ENCODE data around the gene DTNB. TPM values are rescaled to one million over a fixed set of nuclear protein-coding genes. Genes with fewer than 3 reads are reported as not detected.

Gene DTNB
- total RNA-seq, 4 donors from 2014 or later = 5.2 to 9.9 (median 9.2) TPM

DNA sequence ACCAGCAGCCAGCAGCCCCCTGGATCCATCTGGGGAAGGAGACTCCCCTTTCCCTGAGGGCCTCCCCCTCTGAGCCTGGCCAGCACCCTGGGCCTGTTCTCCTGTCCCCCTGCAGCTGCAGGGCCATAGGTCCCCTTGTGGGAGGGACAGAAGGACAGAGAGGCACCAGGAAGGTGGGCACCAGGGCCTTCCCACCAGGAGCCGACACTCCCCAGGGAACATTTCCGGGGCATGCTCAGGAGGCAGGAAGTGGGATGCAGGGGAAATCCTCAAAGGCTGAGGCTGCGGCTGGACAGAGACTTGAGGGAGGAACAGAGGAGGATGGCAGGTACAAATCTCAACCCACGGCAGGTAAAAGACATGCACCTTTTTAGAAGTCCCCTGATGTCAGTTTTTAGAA lies 317.3 kb downstream of the DTNB start:
- TF ChIP-seq, protein P1, sequence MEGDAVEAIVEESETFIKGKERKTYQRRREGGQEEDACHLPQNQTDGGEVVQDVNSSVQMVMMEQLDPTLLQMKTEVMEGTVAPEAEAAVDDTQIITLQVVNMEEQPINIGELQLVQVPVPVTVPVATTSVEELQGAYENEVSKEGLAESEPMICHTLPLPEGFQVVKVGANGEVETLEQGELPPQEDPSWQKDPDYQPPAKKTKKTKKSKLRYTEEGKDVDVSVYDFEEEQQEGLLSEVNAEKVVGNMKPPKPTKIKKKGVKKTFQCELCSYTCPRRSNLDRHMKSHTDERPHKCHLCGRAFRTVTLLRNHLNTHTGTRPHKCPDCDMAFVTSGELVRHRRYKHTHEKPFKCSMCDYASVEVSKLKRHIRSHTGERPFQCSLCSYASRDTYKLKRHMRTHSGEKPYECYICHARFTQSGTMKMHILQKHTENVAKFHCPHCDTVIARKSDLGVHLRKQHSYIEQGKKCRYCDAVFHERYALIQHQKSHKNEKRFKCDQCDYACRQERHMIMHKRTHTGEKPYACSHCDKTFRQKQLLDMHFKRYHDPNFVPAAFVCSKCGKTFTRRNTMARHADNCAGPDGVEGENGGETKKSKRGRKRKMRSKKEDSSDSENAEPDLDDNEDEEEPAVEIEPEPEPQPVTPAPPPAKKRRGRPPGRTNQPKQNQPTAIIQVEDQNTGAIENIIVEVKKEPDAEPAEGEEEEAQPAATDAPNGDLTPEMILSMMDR (IDR thresholded peaks at IDR 0.05) = no peak
- ATAC-seq (ENCODE audit: low FRiP score) = no peak

GRCh38 chr2:25355270-25355669 lies 318.1 kb downstream of the DTNB start:
- DNase-seq (ENCODE audit: low spot score) = no peak
- ATAC-seq (ENCODE audit: low FRiP score) = no peak
- TF ChIP-seq, protein P1 (IDR thresholded peaks at IDR 0.05) = no peak

More for the DNA sequence above, 317.3 kb downstream of the DTNB start:
- no peak for DNase-seq (ENCODE audit: low spot score)

DNA sequence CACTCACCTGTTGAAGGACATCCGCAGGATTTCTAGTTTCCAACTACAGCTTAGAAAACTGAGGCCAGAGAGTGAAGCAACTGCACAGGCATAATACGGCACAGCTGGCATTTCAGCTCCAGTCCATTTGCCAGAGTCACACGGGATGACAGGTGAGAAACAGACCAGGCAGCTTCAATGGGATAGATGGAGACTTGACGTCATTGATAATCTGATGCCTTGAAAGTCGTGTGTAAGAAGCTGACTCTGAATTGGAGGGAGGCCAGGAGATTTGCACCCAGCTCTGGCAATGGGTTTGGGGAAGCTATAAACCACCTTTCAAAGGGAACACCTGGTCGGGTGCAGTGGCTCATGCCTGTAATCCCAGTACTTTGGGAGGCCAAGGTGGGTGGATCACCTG lies 319.3 kb downstream of the DTNB start:
- ATAC-seq (ENCODE audit: low FRiP score) = no peak
- DNase-seq (ENCODE audit: low spot score) = no peak
- TF ChIP-seq, protein P1 (IDR thresholded peaks at IDR 0.05) = no peak

DNA sequence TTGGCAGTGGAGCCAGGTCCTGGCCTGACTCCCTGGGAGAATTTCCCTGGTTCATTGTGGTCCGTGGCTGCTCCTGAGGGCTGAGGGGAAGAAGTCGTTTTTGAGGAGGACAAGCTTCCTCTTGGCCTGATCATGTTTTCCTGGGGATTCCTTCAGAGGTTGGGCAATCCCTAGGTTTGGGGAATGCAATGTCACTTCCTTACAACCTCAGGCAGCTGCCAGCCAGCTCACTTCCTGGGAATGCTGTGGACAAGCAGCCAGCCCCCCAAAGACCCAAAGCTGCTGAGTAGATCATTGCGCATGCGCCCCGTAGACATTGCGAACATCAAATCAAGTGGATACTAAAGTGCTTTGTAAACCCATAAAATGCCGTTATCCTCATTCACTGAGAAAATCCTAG lies 324.0 kb downstream of the DTNB start:
- no peak for ATAC-seq (ENCODE audit: low FRiP score)
- no peak for DNase-seq (ENCODE audit: low spot score)
- TF ChIP-seq, protein P1 (IDR thresholded peaks at IDR 0.05) = no peak

DNA sequence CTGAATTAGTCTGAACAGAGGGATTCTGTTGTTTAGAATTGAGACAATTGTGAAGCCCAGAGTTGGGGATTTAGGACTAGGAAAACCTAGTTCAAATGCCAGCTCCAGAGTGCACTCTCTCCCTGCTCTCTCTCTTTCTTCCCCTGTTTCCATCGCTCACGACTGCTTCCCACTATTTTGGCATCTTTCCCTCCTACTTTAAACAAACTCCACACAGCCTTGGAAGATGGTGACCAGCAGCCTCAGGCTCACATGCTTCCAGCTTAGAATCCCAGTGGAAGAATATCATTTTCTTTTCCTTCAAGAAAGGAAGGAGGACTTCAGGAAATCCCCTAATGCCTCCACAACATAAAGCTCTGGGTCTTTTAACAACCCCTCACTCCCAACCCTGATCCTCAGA lies 325.5 kb downstream of the DTNB start:
- ATAC-seq (ENCODE audit: low FRiP score) (no peak), DNase-seq (ENCODE audit: low spot score) (no peak)
- TF ChIP-seq, protein P1 (IDR thresholded peaks at IDR 0.05) = no peak

GRCh38 chr2:25347205-25347815 lies 326.1 kb downstream of the DTNB start:
- ATAC-seq (ENCODE audit: low FRiP score) (no peak), DNase-seq (ENCODE audit: low spot score) (no peak)
- TF ChIP-seq, protein P1 (IDR thresholded peaks at IDR 0.05) = no peak

DNA sequence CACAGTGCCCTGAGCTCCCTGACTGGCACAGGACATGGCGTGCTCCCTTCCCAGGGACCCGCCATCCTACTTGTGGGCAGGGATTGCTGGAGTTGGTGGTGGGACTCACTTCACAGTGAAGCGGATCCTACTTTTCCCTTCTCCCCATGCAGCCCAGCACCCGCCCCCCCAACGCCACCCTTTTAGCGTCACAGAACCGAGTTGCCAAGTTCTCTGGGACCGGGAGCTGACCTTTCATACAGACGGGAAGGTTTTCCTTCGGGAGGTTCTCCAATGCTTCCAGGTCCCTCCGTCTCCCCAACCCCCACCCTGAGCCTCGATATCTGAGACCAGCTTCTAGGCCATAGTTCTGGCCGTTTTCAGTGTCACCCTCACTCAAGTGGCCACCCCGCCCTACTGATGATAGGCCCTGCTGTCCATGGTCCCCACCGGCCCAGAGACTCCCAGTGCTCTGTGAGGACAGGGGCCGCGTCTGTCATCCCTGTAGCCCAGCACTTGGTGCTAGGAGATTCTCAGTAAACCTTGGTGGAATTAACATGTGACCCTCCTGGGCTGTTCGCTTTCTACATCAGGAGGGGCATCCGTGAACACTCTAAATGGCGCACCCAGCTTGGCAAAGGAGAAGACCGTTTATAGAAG lies 330.1 kb downstream of the DTNB start:
- DNase-seq (ENCODE audit: low spot score) (no peak), ATAC-seq (ENCODE audit: low FRiP score) (no peak)
- TF ChIP-seq, protein P1 (IDR thresholded peaks at IDR 0.05) = no peak
